ENCODE measurements around the gene STAC2.

DNA sequence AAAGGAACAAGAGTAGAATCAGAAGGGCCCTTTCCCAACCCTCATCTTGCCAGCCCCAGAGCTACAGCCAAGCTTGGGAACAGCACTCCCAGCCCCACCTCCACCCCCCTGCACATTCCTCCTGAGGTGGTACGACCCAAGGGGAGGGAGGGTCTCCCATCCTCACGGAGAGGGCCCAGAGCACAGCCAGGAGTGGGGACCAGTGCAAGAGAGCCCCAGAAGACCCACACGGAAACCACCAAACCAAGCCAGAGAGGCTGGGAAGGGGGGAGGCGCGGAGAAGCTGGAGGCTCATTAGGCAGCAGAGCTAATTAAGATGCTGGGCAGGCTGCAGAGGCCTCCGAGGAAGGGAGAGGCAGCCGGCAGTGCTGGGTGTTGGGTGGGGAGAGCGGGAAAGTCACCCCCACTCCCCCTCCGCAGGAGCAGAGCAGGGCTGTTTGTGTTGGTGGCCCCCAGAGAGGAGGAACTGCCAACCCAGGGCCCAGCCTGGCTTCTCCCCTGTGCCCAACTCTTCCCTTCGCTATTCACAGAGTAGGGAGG lies 30.7 kb downstream of the STAC2 start:
- TF ChIP-seq ATF1 (CRISPR knock-in tag; IDR thresholded peaks at IDR 0.05) (no peak), ATF1 (tag; IDR thresholded peaks at IDR 0.05) (no peak), JUNB (CRISPR knock-in tag; conservative IDR thresholded peaks at IDR 0.05) (no peak), ZNF24 (IDR thresholded peaks at IDR 0.05) (no peak), GTF2A2 (tag; IDR thresholded peaks at IDR 0.05) (no peak), NFXL1 (CRISPR knock-in tag; IDR thresholded peaks at IDR 0.05) (no peak), ZNF830 (CRISPR knock-in tag; IDR thresholded peaks at IDR 0.05) (no peak), CBX5 (IDR thresholded peaks at IDR 0.05; ENCODE audit: borderline replicate concordance, low read depth) (no peak), TAF1 (IDR thresholded peaks at IDR 0.05; ENCODE audit: control insufficient read depth, extremely low read depth, insufficient read depth, low read length, severe bottlenecking) (no peak), SREBF1 (IDR thresholded peaks at IDR 0.05; ENCODE audit: borderline replicate concordance, low read depth, low read length) (no peak), SMARCA5 (IDR thresholded peaks at IDR 0.05) (no peak), ZBED1 (IDR thresholded peaks at IDR 0.05) (no peak)
- TF ChIP-seq, protein P1, sequence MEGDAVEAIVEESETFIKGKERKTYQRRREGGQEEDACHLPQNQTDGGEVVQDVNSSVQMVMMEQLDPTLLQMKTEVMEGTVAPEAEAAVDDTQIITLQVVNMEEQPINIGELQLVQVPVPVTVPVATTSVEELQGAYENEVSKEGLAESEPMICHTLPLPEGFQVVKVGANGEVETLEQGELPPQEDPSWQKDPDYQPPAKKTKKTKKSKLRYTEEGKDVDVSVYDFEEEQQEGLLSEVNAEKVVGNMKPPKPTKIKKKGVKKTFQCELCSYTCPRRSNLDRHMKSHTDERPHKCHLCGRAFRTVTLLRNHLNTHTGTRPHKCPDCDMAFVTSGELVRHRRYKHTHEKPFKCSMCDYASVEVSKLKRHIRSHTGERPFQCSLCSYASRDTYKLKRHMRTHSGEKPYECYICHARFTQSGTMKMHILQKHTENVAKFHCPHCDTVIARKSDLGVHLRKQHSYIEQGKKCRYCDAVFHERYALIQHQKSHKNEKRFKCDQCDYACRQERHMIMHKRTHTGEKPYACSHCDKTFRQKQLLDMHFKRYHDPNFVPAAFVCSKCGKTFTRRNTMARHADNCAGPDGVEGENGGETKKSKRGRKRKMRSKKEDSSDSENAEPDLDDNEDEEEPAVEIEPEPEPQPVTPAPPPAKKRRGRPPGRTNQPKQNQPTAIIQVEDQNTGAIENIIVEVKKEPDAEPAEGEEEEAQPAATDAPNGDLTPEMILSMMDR (IDR thresholded peaks at IDR 0.05 in 2 of 3, conservative IDR thresholded peaks at IDR 0.05 in 1 of 3; ENCODE audit: insufficient read depth in 2 of 3, low read depth in 1 of 3, low read length in 3 of 3) = no peak
- TF ChIP-seq, protein P2, sequence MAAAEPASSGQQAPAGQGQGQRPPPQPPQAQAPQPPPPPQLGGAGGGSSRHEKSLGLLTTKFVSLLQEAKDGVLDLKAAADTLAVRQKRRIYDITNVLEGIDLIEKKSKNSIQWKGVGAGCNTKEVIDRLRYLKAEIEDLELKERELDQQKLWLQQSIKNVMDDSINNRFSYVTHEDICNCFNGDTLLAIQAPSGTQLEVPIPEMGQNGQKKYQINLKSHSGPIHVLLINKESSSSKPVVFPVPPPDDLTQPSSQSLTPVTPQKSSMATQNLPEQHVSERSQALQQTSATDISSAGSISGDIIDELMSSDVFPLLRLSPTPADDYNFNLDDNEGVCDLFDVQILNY (CRISPR knock-in tag; IDR thresholded peaks at IDR 0.05) = no peak
- TF ChIP-seq, protein P3, sequence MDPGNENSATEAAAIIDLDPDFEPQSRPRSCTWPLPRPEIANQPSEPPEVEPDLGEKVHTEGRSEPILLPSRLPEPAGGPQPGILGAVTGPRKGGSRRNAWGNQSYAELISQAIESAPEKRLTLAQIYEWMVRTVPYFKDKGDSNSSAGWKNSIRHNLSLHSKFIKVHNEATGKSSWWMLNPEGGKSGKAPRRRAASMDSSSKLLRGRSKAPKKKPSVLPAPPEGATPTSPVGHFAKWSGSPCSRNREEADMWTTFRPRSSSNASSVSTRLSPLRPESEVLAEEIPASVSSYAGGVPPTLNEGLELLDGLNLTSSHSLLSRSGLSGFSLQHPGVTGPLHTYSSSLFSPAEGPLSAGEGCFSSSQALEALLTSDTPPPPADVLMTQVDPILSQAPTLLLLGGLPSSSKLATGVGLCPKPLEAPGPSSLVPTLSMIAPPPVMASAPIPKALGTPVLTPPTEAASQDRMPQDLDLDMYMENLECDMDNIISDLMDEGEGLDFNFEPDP (CRISPR knock-in tag; IDR thresholded peaks at IDR 0.05) = no peak

All from K562 (cell line).